Measurements from ENCODE around the gene CSTF2T.
A peak's percentile ranks its signal among the peaks of the same experiment; 100 is the strongest.

Gene CSTF2T

GRCh38 chr10:51699475-51700227, at the start of gene CSTF2T:
Gene CSTF2T, minus strand, starts transcription at chr10:51699595. Its CDS starts 46 bp downstream, at chr10:51699549.
- peak; percentile 90 for DNase-seq

GRCh38 chr10:51748959-51749358, 49.6 kb upstream of the CSTF2T start:
- no peak for DNase-seq

GRCh38 chr10:51747216-51747615, 47.8 kb upstream of the CSTF2T start:
- DNase-seq: no peak

GRCh38 chr10:51745397-51745796, 46.0 kb upstream of the CSTF2T start:
- no peak for DNase-seq

GRCh38 chr10:51744235-51745000, 45.0 kb upstream of the CSTF2T start:
- no peak for DNase-seq

DNA sequence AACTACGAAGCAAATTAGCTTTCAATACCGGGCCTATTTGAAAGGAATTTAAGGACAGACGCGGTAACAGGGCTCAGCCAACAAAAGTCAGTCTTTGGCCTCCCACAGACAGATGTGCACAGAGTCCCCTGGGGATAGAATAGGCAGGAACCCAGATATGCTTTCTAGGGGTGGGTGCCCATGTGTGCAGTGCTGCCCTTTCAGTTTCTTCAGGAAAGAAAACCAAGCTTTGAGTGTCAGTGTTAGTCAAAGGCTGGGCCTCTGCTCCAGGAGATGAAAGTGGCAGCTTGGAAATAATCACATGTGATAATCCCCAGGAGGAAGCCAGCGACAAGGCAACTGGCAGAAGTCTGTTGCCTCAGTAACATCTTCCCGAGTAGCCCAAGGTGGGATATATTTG, 43.8 kb upstream of the CSTF2T start:
- no peak for DNase-seq

GRCh38 chr10:51733057-51733456, 33.7 kb upstream of the CSTF2T start:
- no peak for DNase-seq

- DNase-seq: no peak
Measured at GRCh38 chr10:51729822-51730555, 30.6 kb upstream of the CSTF2T start.

DNA sequence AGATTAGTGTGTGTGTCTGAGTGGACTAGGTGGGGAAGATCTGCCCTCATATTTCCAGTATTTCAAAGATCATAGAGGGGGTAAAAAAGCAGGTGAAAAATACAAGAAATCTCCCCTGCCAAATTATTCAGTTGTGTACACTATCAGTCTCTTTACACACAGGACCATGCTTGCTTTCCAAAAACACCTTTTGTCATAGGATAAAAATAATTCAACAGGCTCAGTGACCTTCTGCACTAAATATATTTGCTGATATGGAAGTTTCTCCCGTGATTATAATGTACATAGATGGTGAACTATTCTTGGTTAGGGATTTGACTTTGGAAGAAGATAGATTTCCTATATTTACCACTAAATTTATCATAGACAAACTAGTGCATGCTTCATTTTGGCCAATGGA, 24.6 kb upstream of the CSTF2T start:
- DNase-seq: no peak

DNA sequence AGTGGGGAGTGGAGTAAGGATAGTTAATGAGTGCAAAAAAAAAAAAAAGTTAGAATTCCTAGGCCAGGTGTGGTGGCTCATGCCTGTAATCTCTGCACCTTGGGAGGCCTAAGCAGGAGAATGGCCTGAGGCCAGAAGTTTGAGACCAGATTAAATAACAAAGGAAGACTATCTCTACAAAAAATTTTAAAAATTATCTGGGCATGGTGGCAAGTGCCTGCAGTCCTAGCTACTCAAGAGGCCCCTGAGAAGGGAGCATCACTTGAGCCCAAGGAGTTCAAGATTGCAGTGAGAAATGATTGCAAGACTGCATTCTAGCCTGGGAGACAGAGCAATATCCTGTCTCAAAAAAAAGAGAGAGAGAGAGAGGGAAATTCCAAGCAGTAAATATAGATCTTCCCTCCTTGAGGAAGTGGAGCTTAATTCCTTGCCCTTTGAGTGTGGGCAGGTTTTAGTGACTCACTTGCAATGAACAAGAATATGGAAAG, 19.5 kb upstream of the CSTF2T start:
- DNase-seq: no peak

DNA sequence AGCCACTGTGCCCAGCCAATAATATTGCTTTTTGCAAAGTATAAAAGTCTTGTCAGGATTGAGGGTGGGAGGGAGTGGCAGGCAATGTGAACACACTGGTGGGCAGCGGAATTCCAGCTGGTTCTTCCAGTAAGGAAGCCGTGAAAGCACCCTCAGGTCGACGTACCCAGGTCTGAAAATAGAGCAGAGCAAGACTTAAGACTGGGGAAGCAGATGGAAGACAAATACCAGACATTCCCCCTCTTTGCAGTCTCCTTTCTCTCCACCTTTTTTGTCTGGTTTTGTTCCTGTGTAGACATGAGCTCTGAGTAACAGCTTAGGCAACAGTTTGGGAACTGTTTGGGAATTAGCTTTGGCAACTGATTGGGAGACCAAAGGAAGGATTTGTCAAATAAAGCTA, 17.6 kb upstream of the CSTF2T start:
- no peak for DNase-seq

GRCh38 chr10:51711519-51711891, 12.1 kb upstream of the CSTF2T start:
- no peak for DNase-seq

DNA sequence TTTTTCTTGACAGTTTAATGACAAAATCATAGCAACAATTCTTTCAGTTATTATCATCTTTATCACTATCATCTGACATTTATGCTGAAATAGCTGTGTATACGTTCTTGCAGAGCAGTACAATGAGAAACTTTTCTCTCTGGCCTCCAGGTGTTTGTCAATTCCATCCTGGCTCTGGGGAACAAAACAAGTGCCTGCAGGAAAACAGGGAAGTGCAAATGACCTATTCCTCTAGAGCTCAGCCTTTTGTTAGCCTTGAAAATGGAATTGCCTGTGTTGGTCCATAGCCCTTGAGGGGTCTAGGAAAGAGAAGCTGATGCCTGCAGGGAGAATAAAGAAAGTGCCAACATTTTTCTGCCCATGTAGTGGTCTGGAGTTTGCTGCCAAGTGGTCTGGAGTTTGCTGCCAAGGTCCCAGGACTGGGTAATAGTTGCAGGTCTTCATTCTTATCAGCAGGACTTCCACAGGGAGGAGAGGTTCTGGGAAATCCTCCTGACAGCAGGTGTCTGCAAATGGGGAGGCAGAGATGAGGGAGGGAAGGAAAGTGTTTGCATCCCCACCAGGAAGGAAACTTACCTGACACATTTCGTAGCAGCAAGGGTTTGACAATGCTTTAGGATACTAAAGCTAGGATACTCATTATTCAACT, 10.1 kb upstream of the CSTF2T start:
- DNase-seq: no peak

DNA sequence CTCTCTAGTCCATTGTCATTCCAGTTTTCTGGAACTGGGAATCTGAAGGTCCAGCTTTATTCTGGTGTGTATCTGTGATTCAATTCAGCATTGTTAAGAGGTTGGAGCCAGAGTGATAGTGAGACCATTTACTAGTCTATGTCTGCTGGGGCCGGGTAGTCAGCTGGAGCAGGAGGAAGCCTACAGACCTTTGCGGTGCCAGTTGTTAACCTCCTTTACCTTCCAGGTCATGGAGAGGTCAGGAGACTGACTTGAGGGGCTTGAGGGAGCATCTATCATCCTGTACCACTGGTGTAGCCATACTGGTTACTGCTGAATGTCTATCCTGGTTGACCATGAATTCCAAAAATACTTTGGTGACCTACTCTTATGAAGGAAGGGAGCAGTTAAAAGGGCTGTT, 9.2 kb upstream of the CSTF2T start:
- DNase-seq: no peak

- no peak for DNase-seq
Measured at GRCh38 chr10:51707821-51708424, 8.5 kb upstream of the CSTF2T start.

- DNase-seq: no peak
Measured at GRCh38 chr10:51707392-51707791, 8.0 kb upstream of the CSTF2T start.

- DNase-seq: no peak
Measured at GRCh38 chr10:51706225-51706624, 6.8 kb upstream of the CSTF2T start.

DNA sequence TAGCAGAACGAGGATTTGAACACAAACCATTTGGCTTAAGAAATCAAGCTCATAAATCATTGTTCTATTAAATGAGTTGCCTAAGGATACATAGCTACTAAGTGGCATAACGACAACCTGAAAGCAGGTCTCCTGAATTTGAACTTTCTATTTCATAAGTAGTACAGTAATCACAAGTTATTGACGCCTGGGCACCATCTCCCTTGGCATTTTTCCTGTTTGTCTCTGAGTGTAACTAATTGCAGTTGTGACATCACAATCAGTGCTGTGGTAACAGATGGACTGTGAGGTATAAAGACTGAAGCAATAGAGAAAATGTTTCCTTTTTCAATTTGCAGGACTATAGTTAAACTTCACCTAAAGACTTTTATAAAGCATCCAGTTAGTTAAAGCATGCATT, 6.4 kb upstream of the CSTF2T start:
- DNase-seq: no peak

DNA sequence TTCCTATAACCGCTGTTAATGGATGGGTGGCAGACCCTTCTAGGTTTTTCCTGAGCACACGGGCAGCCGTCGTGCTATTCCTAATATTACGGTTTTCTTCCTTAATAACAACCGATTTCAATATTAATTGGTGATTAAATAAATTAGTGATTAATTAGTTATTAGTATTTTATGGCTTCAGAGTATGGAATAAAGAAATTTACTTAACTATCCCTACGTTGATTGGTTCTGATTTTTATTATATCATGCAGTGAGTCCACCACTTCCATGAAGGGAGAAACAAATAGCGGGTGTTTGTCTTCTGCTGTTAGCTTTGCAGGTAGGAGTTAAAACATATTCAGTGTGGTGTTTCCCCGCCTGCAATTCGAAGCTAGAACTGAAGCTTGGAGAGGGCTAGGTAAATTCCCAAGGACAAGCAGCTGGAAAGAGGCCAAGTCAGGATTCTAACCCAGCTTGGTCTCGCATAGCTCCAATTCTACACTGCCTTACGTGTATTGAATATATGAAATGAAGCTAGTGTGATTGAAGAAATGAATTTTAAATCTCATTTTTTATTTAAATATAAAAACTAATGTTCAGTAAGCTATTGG, 928 bp upstream of the CSTF2T start:
- no peak for DNase-seq

- no peak for DNase-seq
Measured at GRCh38 chr10:51699145-51699474, 285 bp downstream of the CSTF2T start.

GRCh38 chr10:51698473-51699063, 827 bp downstream of the CSTF2T start:
- no peak for DNase-seq

GRCh38 chr10:51696251-51696650, 3.1 kb downstream of the CSTF2T start:
- no peak for DNase-seq

Data from MV-4-11 (cell line).